ENCODE results near the gene GSE1. TPM values are rescaled to one million over a fixed set of nuclear protein-coding genes. Genes with fewer than 3 reads are reported as not detected.

GSE1 gene
- total and polyA plus RNA-seq, 2 of the 13 experiments (the other 11 are each of a cell fraction or from before 2014, with no cell fraction given), result 16.1 to 31.2 TPM

DNA sequence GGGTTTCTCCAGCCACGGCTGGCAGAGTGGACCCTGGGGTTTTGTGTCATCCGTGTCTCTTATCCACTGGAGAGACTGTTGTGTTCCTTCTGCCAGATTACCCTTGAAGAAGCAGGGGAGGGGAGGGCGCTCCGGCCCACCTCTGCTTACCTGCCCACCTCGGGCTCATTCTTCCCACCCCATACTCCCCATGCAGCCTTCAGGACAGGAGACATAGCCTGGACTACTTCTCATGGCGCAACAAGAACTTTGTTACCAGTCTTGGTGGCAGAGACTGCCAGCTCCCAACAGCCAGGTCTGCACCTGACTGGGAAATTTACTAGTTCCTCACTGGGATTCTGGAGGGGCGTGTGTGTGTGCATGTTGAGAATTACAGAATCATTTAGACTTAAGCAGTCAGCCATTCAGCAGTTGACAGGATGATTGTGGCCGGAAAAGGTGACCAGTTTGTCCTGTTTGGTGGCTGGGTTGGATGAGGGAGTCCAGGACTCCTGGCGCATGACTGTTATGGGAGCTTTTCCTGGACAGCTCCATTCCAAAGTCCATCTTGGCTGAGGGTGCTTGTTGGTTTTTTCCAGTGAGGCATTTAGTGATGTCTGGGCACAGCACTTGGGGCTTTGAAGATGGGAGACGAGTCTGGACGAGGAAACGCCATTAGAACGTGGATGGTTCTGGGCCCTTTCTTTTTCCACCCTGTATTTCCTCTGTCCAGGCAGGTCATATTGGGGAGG is 8.7 kb downstream of the GSE1 start (continued):
- TF ChIP-seq ZNF446 (CRISPR knock-in tag; IDR thresholded peaks at IDR 0.05) (no peak), FOXK1 (CRISPR knock-in tag; IDR thresholded peaks at IDR 0.05; ENCODE audit: borderline replicate concordance, low read depth) (peak; percentile 44; the same call in 1 of the 2 replicates), TEAD3 (CRISPR knock-in tag; optimal IDR thresholded peaks at IDR 0.05; ENCODE audit: borderline replicate concordance) (peak; percentile 73), ZBTB1 (CRISPR knock-in tag; IDR thresholded peaks at IDR 0.05; ENCODE audit: borderline replicate concordance) (no peak), ZNF777 (CRISPR knock-in tag; IDR thresholded peaks at IDR 0.05) (no peak), RFXAP (CRISPR knock-in tag; IDR thresholded peaks at IDR 0.05; ENCODE audit: borderline replicate concordance) (no peak), NFYB (CRISPR knock-in tag; IDR thresholded peaks at IDR 0.05) (no peak), RNF2 (conservative IDR thresholded peaks at IDR 0.05; ENCODE audit: low read depth) (no peak), ZNF766 (CRISPR knock-in tag; IDR thresholded peaks at IDR 0.05; ENCODE audit: borderline replicate concordance) (no peak)
- TF ChIP-seq, protein P1, sequence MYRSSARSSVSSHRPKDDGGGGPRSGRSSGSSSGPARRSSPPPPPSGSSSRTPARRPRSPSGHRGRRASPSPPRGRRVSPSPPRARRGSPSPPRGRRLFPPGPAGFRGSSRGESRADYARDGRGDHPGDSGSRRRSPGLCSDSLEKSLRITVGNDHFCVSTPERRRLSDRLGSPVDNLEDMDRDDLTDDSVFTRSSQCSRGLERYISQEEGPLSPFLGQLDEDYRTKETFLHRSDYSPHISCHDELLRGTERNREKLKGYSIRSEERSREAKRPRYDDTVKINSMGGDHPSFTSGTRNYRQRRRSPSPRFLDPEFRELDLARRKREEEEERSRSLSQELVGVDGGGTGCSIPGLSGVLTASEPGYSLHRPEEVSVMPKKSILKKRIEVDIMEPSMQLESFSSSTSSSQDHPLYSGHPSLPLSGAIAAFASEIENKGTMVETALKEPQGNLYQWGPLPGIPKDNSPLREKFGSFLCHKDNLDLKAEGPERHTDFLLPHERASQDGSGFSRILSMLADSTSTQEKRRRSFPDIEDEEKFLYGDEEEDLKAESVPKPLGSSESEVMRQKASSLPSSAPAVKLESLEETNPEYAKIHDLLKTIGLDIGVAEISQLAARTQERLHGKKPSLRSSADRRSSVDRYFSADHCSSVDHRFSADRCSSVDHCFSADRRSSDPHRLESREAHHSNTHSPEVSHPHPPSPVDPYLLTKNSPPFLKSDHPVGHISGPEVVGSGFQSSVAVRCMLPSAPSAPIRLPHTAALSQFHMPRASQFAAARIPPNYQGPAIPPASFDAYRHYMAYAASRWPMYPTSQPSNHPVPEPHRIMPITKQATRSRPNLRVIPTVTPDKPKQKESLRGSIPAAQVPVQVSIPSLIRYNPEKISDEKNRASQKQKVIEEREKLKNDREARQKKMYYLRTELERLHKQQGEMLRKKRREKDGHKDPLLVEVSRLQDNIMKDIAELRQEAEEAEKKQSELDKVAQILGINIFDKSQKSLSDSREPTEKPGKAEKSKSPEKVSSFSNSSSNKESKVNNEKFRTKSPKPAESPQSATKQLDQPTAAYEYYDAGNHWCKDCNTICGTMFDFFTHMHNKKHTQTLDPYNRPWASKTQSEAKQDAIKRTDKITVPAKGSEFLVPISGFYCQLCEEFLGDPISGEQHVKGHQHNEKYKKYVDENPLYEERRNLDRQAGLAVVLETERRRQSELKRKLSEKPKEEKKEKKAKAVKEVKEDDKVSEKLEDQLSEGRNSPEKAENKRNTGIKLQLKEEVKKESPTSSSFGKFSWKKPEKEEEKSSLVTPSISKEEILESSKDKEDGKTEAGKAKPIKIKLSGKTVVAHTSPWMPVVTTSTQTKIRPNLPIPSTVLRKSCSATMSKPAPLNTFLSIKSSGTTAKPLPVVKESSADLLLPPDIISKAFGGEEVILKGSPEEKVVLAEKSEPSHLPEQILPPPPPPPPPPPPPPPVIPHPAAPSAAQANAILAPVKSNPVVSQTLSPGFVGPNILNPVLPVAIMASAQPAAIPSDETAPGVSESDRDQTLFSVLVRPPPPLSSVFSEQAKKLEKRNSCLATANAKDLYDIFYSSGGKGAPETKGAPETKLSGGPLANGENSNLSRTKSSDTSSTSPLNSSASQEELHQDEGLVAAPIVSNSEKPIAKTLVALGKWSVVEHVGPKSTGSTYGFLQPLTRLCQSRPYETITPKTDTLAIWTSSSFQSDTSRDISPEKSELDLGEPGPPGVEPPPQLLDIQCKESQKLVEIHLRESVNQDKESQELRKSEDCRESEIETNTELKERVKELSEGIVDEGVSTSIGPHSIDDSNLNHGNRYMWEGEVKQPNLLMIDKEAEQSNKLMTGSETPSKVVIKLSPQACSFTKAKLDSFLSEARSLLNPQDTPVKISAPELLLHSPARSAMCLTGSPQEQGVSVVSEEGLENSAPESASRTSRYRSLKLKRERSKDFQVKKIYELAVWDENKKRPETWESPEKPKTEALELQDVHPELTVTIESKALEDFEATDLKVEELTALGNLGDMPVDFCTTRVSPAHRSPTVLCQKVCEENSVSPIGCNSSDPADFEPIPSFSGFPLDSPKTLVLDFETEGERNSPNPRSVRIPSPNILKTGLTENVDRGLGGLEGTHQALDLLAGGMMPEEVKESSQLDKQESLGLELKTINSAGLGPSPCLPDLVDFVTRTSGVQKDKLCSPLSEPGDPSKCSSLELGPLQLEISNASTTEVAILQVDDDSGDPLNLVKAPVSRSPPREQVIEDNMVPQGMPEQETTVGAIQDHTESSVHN (CRISPR knock-in tag; IDR thresholded peaks at IDR 0.05), result no peak
- TF ChIP-seq, protein P2, sequence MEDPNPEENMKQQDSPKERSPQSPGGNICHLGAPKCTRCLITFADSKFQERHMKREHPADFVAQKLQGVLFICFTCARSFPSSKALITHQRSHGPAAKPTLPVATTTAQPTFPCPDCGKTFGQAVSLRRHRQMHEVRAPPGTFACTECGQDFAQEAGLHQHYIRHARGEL (CRISPR knock-in tag; IDR thresholded peaks at IDR 0.05), result no peak
- TF ChIP-seq, protein P3, sequence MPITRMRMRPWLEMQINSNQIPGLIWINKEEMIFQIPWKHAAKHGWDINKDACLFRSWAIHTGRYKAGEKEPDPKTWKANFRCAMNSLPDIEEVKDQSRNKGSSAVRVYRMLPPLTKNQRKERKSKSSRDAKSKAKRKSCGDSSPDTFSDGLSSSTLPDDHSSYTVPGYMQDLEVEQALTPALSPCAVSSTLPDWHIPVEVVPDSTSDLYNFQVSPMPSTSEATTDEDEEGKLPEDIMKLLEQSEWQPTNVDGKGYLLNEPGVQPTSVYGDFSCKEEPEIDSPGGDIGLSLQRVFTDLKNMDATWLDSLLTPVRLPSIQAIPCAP (CRISPR knock-in tag; IDR thresholded peaks at IDR 0.05; ENCODE audit: low read depth), result no peak
- TF ChIP-seq, protein P4, sequence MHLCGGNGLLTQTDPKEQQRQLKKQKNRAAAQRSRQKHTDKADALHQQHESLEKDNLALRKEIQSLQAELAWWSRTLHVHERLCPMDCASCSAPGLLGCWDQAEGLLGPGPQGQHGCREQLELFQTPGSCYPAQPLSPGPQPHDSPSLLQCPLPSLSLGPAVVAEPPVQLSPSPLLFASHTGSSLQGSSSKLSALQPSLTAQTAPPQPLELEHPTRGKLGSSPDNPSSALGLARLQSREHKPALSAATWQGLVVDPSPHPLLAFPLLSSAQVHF (CRISPR knock-in tag; IDR thresholded peaks at IDR 0.05), result no peak
- TF ChIP-seq, protein P5, sequence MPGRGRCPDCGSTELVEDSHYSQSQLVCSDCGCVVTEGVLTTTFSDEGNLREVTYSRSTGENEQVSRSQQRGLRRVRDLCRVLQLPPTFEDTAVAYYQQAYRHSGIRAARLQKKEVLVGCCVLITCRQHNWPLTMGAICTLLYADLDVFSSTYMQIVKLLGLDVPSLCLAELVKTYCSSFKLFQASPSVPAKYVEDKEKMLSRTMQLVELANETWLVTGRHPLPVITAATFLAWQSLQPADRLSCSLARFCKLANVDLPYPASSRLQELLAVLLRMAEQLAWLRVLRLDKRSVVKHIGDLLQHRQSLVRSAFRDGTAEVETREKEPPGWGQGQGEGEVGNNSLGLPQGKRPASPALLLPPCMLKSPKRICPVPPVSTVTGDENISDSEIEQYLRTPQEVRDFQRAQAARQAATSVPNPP (CRISPR knock-in tag; IDR thresholded peaks at IDR 0.05), result no peak
- TF ChIP-seq, protein P6, sequence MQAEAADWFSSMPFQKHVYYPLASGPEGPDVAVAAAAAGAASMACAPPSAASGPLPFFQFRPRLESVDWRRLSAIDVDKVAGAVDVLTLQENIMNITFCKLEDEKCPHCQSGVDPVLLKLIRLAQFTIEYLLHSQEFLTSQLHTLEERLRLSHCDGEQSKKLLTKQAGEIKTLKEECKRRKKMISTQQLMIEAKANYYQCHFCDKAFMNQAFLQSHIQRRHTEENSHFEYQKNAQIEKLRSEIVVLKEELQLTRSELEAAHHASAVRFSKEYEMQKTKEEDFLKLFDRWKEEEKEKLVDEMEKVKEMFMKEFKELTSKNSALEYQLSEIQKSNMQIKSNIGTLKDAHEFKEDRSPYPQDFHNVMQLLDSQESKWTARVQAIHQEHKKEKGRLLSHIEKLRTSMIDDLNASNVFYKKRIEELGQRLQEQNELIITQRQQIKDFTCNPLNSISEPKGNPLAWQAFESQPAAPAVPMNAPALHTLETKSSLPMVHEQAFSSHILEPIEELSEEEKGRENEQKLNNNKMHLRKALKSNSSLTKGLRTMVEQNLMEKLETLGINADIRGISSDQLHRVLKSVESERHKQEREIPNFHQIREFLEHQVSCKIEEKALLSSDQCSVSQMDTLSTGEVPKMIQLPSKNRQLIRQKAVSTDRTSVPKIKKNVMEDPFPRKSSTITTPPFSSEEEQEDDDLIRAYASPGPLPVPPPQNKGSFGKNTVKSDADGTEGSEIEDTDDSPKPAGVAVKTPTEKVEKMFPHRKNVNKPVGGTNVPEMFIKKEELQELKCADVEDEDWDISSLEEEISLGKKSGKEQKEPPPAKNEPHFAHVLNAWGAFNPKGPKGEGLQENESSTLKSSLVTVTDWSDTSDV (CRISPR knock-in tag; IDR thresholded peaks at IDR 0.05), result no peak
